ENCODE data around the gene ELN.

DNA sequence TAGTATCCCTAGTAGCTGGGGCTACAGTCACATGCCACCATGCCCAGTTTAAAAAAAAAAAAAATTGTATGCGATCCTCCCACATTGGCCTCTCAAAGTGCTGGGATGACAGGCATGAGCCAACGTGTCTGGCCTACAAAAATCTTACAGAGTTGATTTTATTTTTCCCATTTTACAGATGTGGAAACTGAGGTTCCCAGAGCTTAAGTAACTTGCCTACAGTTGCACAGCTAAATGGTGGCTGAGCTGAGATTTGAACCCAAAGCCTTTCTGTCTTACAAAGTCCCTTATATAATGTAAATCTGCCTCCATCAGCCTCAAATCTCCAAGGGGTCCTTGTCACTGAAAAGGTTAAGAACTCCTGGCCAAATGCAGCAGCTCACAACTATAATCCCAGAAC is 31.1 kb downstream of the ELN start:
- TF ChIP-seq POLR2A (IDR thresholded peaks at IDR 0.05; ENCODE audit: low read depth, low read length) (no peak), PAX5 (IDR thresholded peaks at IDR 0.05; ENCODE audit: insufficient read depth, low read length, severe bottlenecking) (no peak), TAF1 (IDR thresholded peaks at IDR 0.05; ENCODE audit: low read depth, low read length) (no peak), POLR2AphosphoS5 (IDR thresholded peaks at IDR 0.05; ENCODE audit: low read depth, low read length) (no peak), POU2F2 (IDR thresholded peaks at IDR 0.05; ENCODE audit: low read depth, low read length) (no peak), SPI1 (IDR thresholded peaks at IDR 0.05; ENCODE audit: low read depth, low read length) (no peak)
